WTC11 (cell line): ENCODE data around the gene BPIFA3.

Experiments
- FOXP1 ChIP-seq: sonication (generic); formaldehyde crosslinking; IDR thresholded peaks from 2 replicates; pipeline ENCODE4 v1.8.0; 2022; ENCODE audit warnings: missing genetic modification reagents, mild to moderate bottlenecking, moderate library complexity, borderline replicate concordance
- HMGA2 ChIP-seq: fragments of 250-450 bp; sonication (Bioruptor Pico); IDR thresholded peaks from 2 replicates; pipeline ENCODE4 v1.4.0; 2021; ENCODE audit warnings: mild to moderate bottlenecking, moderate library complexity
- KAT7 ChIP-seq: sonication (generic); formaldehyde crosslinking; IDR thresholded peaks from 2 replicates; pipeline ENCODE4 v1.8.1; 2023; ENCODE audit warnings: missing genetic modification reagents, mild to moderate bottlenecking, borderline replicate concordance
- NFE2L1 ChIP-seq: sonication (generic); formaldehyde crosslinking; IDR thresholded peaks from 2 replicates; pipeline ENCODE4 v1.8.1; 2023; ENCODE audit warnings: missing genetic modification reagents
- TEAD4 ChIP-seq: sonication (generic); formaldehyde crosslinking; IDR thresholded peaks from 2 replicates; pipeline ENCODE4 v1.8.0; 2022; ENCODE audit warnings: mild to moderate bottlenecking, missing genetic modification reagents
- TF ChIP-seq, protein P1 (sequence below): fragments of 200-600 bp; IDR thresholded peaks from 2 replicates; pipeline ENCODE4 v1.8.0; 2022; ENCODE audit warnings: antibody characterized with exemption
- TF ChIP-seq, protein P2 (sequence below): sonication (generic); formaldehyde crosslinking; IDR thresholded peaks from 2 replicates; pipeline ENCODE4 v1.8.1; 2022; ENCODE audit warnings: missing genetic modification reagents, borderline replicate concordance
- TF ChIP-seq, protein P3 (sequence below): sonication (generic); formaldehyde crosslinking; IDR thresholded peaks from 2 replicates; pipeline ENCODE4 v1.8.0; 2022; ENCODE audit warnings: mild to moderate bottlenecking, missing genetic modification reagents
- TF ChIP-seq, protein P4 (sequence below): sonication (generic); formaldehyde crosslinking; IDR thresholded peaks from 2 replicates; pipeline ENCODE4 v1.8.0; 2023; ENCODE audit warnings: missing genetic modification reagents
- TF ChIP-seq, protein P5 (sequence below): sonication (generic); formaldehyde crosslinking; IDR thresholded peaks from 2 replicates; pipeline ENCODE4 v1.8.1; 2022; ENCODE audit warnings: mild to moderate bottlenecking, missing genetic modification reagents, moderate library complexity, borderline replicate concordance

DNA sequence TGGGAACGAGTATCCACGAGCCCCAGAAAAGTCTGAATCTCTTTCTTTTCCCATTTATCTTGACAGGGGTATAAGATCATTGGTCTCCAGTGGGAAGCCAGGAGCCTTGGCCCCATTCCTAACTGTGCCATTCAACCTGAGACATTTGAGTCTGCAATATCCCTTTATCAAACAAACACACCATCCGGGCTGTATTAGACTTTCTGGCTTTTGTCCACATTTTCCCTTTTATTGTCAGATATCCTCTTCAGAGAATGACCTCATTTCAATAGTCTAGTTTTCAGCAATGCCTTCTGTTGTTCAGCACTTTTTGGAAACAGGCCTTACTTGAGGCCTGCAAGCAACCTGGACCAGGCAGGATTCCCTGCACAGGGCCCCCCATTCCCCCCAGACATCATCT is 34.3 kb downstream of the BPIFA3 start:
- TF ChIP-seq, protein P1, sequence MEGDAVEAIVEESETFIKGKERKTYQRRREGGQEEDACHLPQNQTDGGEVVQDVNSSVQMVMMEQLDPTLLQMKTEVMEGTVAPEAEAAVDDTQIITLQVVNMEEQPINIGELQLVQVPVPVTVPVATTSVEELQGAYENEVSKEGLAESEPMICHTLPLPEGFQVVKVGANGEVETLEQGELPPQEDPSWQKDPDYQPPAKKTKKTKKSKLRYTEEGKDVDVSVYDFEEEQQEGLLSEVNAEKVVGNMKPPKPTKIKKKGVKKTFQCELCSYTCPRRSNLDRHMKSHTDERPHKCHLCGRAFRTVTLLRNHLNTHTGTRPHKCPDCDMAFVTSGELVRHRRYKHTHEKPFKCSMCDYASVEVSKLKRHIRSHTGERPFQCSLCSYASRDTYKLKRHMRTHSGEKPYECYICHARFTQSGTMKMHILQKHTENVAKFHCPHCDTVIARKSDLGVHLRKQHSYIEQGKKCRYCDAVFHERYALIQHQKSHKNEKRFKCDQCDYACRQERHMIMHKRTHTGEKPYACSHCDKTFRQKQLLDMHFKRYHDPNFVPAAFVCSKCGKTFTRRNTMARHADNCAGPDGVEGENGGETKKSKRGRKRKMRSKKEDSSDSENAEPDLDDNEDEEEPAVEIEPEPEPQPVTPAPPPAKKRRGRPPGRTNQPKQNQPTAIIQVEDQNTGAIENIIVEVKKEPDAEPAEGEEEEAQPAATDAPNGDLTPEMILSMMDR, result no peak
- TF ChIP-seq, protein P2, sequence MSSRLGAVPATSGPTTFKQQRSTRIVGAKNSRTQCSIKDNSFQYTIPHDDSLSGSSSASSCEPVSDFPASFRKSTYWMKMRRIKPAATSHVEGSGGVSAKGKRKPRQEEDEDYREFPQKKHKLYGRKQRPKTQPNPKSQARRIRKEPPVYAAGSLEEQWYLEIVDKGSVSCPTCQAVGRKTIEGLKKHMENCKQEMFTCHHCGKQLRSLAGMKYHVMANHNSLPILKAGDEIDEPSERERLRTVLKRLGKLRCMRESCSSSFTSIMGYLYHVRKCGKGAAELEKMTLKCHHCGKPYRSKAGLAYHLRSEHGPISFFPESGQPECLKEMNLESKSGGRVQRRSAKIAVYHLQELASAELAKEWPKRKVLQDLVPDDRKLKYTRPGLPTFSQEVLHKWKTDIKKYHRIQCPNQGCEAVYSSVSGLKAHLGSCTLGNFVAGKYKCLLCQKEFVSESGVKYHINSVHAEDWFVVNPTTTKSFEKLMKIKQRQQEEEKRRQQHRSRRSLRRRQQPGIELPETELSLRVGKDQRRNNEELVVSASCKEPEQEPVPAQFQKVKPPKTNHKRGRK, result no peak
- TF ChIP-seq, protein P3, sequence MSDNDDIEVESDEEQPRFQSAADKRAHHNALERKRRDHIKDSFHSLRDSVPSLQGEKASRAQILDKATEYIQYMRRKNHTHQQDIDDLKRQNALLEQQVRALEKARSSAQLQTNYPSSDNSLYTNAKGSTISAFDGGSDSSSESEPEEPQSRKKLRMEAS (CRISPR knock-in tag), result no peak
- TF ChIP-seq NFE2L1, result no peak
- TF ChIP-seq, protein P4, sequence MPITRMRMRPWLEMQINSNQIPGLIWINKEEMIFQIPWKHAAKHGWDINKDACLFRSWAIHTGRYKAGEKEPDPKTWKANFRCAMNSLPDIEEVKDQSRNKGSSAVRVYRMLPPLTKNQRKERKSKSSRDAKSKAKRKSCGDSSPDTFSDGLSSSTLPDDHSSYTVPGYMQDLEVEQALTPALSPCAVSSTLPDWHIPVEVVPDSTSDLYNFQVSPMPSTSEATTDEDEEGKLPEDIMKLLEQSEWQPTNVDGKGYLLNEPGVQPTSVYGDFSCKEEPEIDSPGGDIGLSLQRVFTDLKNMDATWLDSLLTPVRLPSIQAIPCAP (CRISPR knock-in tag), result no peak
- TF ChIP-seq, protein P5, sequence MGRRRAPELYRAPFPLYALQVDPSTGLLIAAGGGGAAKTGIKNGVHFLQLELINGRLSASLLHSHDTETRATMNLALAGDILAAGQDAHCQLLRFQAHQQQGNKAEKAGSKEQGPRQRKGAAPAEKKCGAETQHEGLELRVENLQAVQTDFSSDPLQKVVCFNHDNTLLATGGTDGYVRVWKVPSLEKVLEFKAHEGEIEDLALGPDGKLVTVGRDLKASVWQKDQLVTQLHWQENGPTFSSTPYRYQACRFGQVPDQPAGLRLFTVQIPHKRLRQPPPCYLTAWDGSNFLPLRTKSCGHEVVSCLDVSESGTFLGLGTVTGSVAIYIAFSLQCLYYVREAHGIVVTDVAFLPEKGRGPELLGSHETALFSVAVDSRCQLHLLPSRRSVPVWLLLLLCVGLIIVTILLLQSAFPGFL (CRISPR knock-in tag), result no peak
- no peak for TF ChIP-seq HMGA2
- no peak for TF ChIP-seq KAT7
- no peak for TF ChIP-seq FOXP1 (CRISPR knock-in tag)
- TF ChIP-seq TEAD4 (CRISPR knock-in tag), result no peak
